Osteocyte (in vitro differentiated cells): ENCODE results near the gene HIVEP2. TPM values are rescaled to one million over a fixed set of nuclear protein-coding genes. Genes with fewer than 3 reads are reported as not detected.

Source experiments
- DNase-seq: peaks from one replicate; pipeline ENCODE4 v3.0.0; 2021; ENCODE audit warnings: mixed read lengths; ENCODE audit not compliant: unreplicated experiment; ENCODE audit errors: extremely low spot score
- H3K27ac Mint-ChIP-seq: one replicate; pipeline ENCODE4 v1.8.0; 2021; ENCODE audit warnings: mild to moderate bottlenecking, mixed read lengths; ENCODE audit not compliant: unreplicated experiment
- H3K27me3 Mint-ChIP-seq: one replicate; pipeline ENCODE4 v1.8.0; 2021; ENCODE audit warnings: mixed read lengths; ENCODE audit not compliant: unreplicated experiment
- H3K36me3 Mint-ChIP-seq: one replicate; pipeline ENCODE4 v1.8.0; 2021; ENCODE audit warnings: mixed read lengths; ENCODE audit not compliant: unreplicated experiment
- H3K4me1 Mint-ChIP-seq: one replicate; pipeline ENCODE4 v1.8.0; 2021; ENCODE audit warnings: mixed read lengths; ENCODE audit not compliant: unreplicated experiment
- H3K4me3 Mint-ChIP-seq: one replicate; pipeline ENCODE4 v1.8.0; 2021; ENCODE audit warnings: mild to moderate bottlenecking, moderate library complexity, mixed read lengths; ENCODE audit not compliant: unreplicated experiment
- H3K9me3 Mint-ChIP-seq: one replicate; pipeline ENCODE4 v1.8.0; 2021; ENCODE audit warnings: mixed read lengths; ENCODE audit not compliant: unreplicated experiment
- total RNA-seq: library from RNA; stranded (reverse); gene quantifications from 2 replicates; pipeline ENCODE4 v1.2.1, GENCODE V29; 2021
- TF ChIP-seq, protein P1 (sequence below): fragments of 200-600 bp; sonication (generic); IDR thresholded peaks from 2 replicates; pipeline ENCODE4 v1.5.0; 2021; ENCODE audit warnings: antibody characterized with exemption, mild to moderate bottlenecking, moderate library complexity

Gene HIVEP2
- total RNA-seq, 1 donor from 2014 or later, result 39.2 TPM

DNA sequence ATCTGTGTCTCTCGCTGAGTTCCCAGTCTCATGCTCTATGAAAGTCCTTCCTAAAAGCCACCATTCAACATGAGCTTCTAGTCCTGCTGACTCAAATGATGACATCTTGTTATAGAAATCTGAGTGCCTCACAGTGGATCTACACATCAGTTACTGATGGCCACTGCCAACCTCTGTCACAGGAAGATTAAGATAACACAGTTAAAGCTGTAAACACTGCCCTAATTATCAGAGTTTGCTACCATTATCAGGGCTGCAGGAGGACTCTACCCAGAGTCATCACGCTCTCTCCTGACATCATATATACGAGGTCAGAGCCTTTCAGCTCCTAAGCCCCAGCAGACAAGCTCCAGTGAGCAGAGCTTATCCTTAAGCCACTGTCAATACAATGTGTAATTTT, 63.2 kb downstream of the HIVEP2 start:
- Mint-ChIP-seq H3K27ac (no peak overlapping the region), H3K36me3 (peaks cover 3% of the 10 kb centered on the region), H3K27me3 (no peaks in the 10 kb centered on the region), H3K9me3 (peaks cover 5% of the 10 kb centered on the region), H3K4me3 (no peak overlapping the region), H3K4me1 (peaks cover 46% of the 10 kb centered on the region)
- no peak for DNase-seq
- TF ChIP-seq, protein P1, sequence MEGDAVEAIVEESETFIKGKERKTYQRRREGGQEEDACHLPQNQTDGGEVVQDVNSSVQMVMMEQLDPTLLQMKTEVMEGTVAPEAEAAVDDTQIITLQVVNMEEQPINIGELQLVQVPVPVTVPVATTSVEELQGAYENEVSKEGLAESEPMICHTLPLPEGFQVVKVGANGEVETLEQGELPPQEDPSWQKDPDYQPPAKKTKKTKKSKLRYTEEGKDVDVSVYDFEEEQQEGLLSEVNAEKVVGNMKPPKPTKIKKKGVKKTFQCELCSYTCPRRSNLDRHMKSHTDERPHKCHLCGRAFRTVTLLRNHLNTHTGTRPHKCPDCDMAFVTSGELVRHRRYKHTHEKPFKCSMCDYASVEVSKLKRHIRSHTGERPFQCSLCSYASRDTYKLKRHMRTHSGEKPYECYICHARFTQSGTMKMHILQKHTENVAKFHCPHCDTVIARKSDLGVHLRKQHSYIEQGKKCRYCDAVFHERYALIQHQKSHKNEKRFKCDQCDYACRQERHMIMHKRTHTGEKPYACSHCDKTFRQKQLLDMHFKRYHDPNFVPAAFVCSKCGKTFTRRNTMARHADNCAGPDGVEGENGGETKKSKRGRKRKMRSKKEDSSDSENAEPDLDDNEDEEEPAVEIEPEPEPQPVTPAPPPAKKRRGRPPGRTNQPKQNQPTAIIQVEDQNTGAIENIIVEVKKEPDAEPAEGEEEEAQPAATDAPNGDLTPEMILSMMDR, result no peak

DNA sequence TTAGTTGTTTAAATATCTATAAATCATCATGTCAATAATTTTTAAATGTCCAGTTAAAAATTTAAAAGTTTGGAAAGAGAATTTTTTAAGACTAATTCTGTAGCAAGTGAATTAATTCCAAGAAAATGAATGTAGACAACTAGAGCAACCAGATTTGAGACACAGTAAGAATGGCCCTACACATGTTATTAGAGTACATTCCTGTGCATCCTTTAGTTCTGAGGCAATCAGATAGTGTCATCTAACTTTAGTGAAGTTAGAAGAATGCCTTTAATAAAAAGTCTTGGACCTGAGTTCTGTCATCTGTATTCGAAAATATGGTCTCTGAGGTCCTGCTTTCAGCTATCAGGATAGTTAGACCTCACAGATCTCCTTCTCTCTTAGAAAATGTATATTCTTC, 63.7 kb downstream of the HIVEP2 start:
- Mint-ChIP-seq H3K27me3 (no peaks in the 10 kb centered on the region), H3K27ac (no peak overlapping the region), H3K9me3 (peaks cover 5% of the 10 kb centered on the region), H3K36me3 (peaks cover 3% of the 10 kb centered on the region), H3K4me3 (no peak overlapping the region), H3K4me1 (peaks cover 42% of the 10 kb centered on the region)
- DNase-seq, result no peak
- TF ChIP-seq, protein P1, result no peak

DNA sequence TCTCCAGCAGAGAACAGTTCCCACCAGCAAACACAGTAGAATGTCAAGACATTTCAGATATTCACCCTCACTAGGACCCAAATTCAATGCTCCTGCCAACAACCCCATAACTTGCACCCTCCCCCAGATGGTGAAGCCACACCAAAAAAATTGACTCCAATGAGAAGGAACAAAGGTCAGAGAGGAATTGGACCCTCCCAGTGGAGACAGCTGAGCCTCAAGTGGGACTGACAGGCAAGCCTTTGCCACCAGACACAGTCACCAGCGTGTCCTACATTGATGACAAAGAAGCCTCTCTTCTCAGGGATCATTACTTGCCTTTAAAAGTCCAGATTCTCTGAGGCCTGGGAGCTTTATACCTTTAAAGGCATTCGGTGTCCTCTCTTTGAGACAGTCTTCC, 64.8 kb downstream of the HIVEP2 start:
- TF ChIP-seq, protein P1, result no peak
- H3K4me3 Mint-ChIP-seq, result no peak overlapping the region
- peaks cover 31% of the 10 kb centered on the region for H3K4me1 Mint-ChIP-seq
- DNase-seq, result no peak
- peaks cover 3% of the 10 kb centered on the region for H3K36me3 Mint-ChIP-seq
- peaks cover 5% of the 10 kb centered on the region for H3K9me3 Mint-ChIP-seq
- H3K27ac Mint-ChIP-seq, result no peak overlapping the region
- H3K27me3 Mint-ChIP-seq, result no peaks in the 10 kb centered on the region

DNA sequence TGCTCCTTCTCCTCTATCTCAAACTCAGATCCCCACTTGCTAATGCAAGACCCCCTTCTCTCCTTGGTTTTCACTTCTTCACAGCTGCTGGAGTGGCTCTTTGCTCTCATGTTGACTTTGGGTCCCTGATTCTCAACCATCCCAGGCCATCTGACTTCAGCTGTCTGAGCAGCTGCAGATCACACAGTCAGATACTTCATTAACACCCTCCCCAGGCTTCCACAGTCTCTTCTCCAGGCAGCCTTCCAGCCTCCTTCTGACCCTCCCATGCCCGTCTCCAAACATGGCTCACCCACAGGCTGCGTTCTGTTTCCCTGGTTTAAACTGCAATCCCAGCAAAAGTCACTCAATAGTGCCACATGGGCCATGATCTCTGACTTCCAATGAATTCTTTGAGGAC, 65.4 kb downstream of the HIVEP2 start:
- H3K9me3 Mint-ChIP-seq, result peaks cover 5% of the 10 kb centered on the region
- DNase-seq, result no peak
- peaks cover 3% of the 10 kb centered on the region for H3K36me3 Mint-ChIP-seq
- no peak overlapping the region for H3K27ac Mint-ChIP-seq
- peaks cover 24% of the 10 kb centered on the region for H3K4me1 Mint-ChIP-seq
- no peaks in the 10 kb centered on the region for H3K27me3 Mint-ChIP-seq
- no peak overlapping the region for H3K4me3 Mint-ChIP-seq
- TF ChIP-seq, protein P1, result no peak

DNA sequence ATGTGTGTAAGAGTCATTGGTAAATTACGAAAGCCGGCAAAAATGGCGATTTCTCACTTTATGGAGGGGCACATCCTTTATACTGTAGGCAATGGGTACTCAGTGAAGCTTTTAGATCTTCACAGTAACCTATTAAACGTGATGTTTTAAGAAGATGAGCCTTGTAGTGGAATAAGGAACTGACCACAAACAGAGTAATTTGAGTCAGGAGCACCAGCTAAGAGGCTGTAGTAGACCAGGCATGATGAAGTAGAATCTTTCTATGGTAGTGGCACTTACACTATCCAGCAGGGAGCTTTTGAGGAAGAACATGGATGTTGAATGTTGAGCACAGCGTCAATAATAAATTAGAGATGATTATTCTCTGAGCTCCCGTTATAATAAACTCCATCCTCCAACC, 65.9 kb downstream of the HIVEP2 start:
- Mint-ChIP-seq H3K27ac (no peak overlapping the region), H3K36me3 (peaks cover 3% of the 10 kb centered on the region), H3K4me3 (no peak overlapping the region), H3K4me1 (peaks cover 20% of the 10 kb centered on the region), H3K27me3 (no peaks in the 10 kb centered on the region), H3K9me3 (peaks cover 5% of the 10 kb centered on the region)
- DNase-seq, result no peak
- TF ChIP-seq, protein P1, result no peak
